SU-DHL-6 (cell line): Measurements from ENCODE around the gene GULP1.

Experiments used
- H2AFZ ChIP-seq: fragments of 200-600 bp; sonication (generic); 2 replicates; pipeline ENCODE4 v1.6.1; 2014; ENCODE audit warnings: low read depth, mild to moderate bottlenecking, moderate library complexity, mixed read lengths, antibody characterized with exemption, low read length; ENCODE audit not compliant: severe bottlenecking
- H3F3A ChIP-seq: fragments of 200-600 bp; shearing (Covaris generic); 2 replicates; pipeline ENCODE4 v1.6.0; 2016; ENCODE audit warnings: antibody characterized with exemption, mild to moderate bottlenecking; ENCODE audit not compliant: insufficient read depth
- H3K27ac ChIP-seq: fragments of 200-600 bp; sonication (generic); 2 replicates; pipeline ENCODE4 v1.5.1; 2016; ENCODE audit warnings: low read depth, mild to moderate bottlenecking, low read length, moderate library complexity, mixed read lengths
- H3K27me3 ChIP-seq: fragments of 200-600 bp; sonication (generic), shearing (Covaris generic); 2 replicates; pipeline ENCODE4 v1.6.0; 2014; ENCODE audit warnings: mild to moderate bottlenecking, low read length
- H3K36me3 ChIP-seq: fragments of 200-600 bp; sonication (generic); 2 replicates; pipeline ENCODE4 v1.6.1; 2014; ENCODE audit warnings: mild to moderate bottlenecking, low read length, mixed read lengths
- H3K4me2 ChIP-seq: fragments of 300-600, 200-600 bp; shearing (Covaris generic), sonication (generic); 2 replicates; pipeline ENCODE4 v1.6.0; 2014; ENCODE audit warnings: low read length, low read depth, mild to moderate bottlenecking; ENCODE audit not compliant: poor library complexity, severe bottlenecking
- H3K4me3 ChIP-seq: fragments of 200-600 bp; sonication (generic); 2 replicates; pipeline ENCODE4 v1.5.1; 2014; ENCODE audit warnings: antibody characterized with exemption, low read length, mild to moderate bottlenecking, mixed read lengths; ENCODE audit not compliant: insufficient read depth, poor library complexity, severe bottlenecking
- H3K79me2 ChIP-seq: fragments of 200-600 bp; sonication (generic); 2 replicates; pipeline ENCODE4 v1.6.1; 2014; ENCODE audit warnings: mild to moderate bottlenecking, low read length, moderate library complexity; ENCODE audit not compliant: insufficient read depth
- H3K9ac ChIP-seq: fragments of 200-600 bp; sonication (generic); 2 replicates; pipeline ENCODE4 v1.7.0; 2014; ENCODE audit warnings: mild to moderate bottlenecking, low read length
- H3K9me2 ChIP-seq: fragments of 200-600 bp; sonication (generic); replicated peaks from 2 replicates; pipeline ENCODE4 v1.6.1; 2014; ENCODE audit warnings: low read length; ENCODE audit not compliant: insufficient read depth
- H3K9me3 ChIP-seq: fragments of 200-600 bp; sonication (generic); 2 replicates; pipeline ENCODE4 v1.6.1; 2014; ENCODE audit warnings: low read length, mixed read lengths; ENCODE audit not compliant: insufficient read depth
- H4K20me1 ChIP-seq: fragments of 200-600 bp; sonication (generic); 2 replicates; pipeline ENCODE4 v1.6.1; 2014; ENCODE audit warnings: low read depth, mild to moderate bottlenecking, antibody characterized with exemption, low read length, moderate library complexity, mixed read lengths
- CTCF ChIP-seq: fragments of 200-600 bp; sonication (generic); IDR thresholded peaks from one replicate; pipeline ENCODE4 v1.5.1; 2017; ENCODE audit warnings: antibody characterized with exemption, mild to moderate bottlenecking, low read length, moderate library complexity; ENCODE audit not compliant: insufficient read depth, poor library complexity, severe bottlenecking
- EZH2phosphoT487 ChIP-seq: fragments of 200-600 bp; sonication (generic), shearing (Covaris generic); conservative IDR thresholded peaks from 2 replicates; pipeline ENCODE4 v1.6.1; 2018; ENCODE audit warnings: mild to moderate bottlenecking, antibody characterized with exemption, low read length, moderate library complexity, mixed read lengths

The GULP1 gene

GRCh38 chr2:188518381-188518780, 226.7 kb downstream of the GULP1 start:
- no peak overlapping the region for H3K27ac ChIP-seq

GRCh38 chr2:188519136-188519535, 227.5 kb downstream of the GULP1 start:
- Histone ChIP-seq H3F3A (no peaks in the 10 kb centered on the region), H3K4me2 (no peak overlapping the region), H3K36me3 (no peaks in the 10 kb centered on the region), H3K9me2 (no peaks in the 10 kb centered on the region), H3K79me2 (no peaks in the 10 kb centered on the region), H3K4me3 (no peak overlapping the region), H2AFZ (no peak overlapping the region), H3K27me3 (no peaks in the 10 kb centered on the region), H3K9ac (no peak overlapping the region), H3K27ac (no peak overlapping the region), H4K20me1 (no peaks in the 10 kb centered on the region), H3K9me3 (no peaks in the 10 kb centered on the region)
- TF ChIP-seq EZH2phosphoT487: no peak
- no peak for TF ChIP-seq CTCF

More at GRCh38 chr2:188518381-188518780, 226.7 kb downstream of the GULP1 start:
- no peak overlapping the region for H3K4me2 ChIP-seq
- no peak overlapping the region for H3K9ac ChIP-seq
- no peaks in the 10 kb centered on the region for H3K36me3 ChIP-seq
- no peaks in the 10 kb centered on the region for H3F3A ChIP-seq
- no peaks in the 10 kb centered on the region for H3K79me2 ChIP-seq
- H3K4me3 ChIP-seq: no peak overlapping the region
- H2AFZ ChIP-seq: no peak overlapping the region
- H4K20me1 ChIP-seq: no peaks in the 10 kb centered on the region
- TF ChIP-seq EZH2phosphoT487 (no peak), CTCF (no peak)
- no peaks in the 10 kb centered on the region for H3K9me2 ChIP-seq
- H3K9me3 ChIP-seq: no peaks in the 10 kb centered on the region
- no peaks in the 10 kb centered on the region for H3K27me3 ChIP-seq

- H4K20me1 ChIP-seq: no peaks in the 10 kb centered on the region
- TF ChIP-seq CTCF (no peak), EZH2phosphoT487 (no peak)
- no peak overlapping the region for H3K9ac ChIP-seq
- no peaks in the 10 kb centered on the region for H3K9me2 ChIP-seq
- no peak overlapping the region for H3K4me3 ChIP-seq
- no peak overlapping the region for H3K4me2 ChIP-seq
- no peaks in the 10 kb centered on the region for H3K27me3 ChIP-seq
- H3K9me3 ChIP-seq: no peaks in the 10 kb centered on the region
- H3K27ac ChIP-seq: no peak overlapping the region
- no peaks in the 10 kb centered on the region for H3F3A ChIP-seq
- no peak overlapping the region for H2AFZ ChIP-seq
- no peaks in the 10 kb centered on the region for H3K79me2 ChIP-seq
- H3K36me3 ChIP-seq: no peaks in the 10 kb centered on the region
These were observed 230.8 kb downstream of the GULP1 start for GRCh38 chr2:188522517-188522916.
